Measurements from ENCODE around the gene CCL17. TPM values are rescaled to one million over a fixed set of nuclear protein-coding genes. Genes with fewer than 3 reads are reported as not detected.

Gene CCL17
- total RNA-seq, 1 experiment from 2014 or later = not detected

- Histone ChIP-seq H3K27me3 (replicated peaks; ENCODE audit: control insufficient read depth, insufficient read depth, low read length) (no peaks in the 10 kb centered on the region), H3K9me3 (no peaks in the 10 kb centered on the region), H3K36me3 (ENCODE audit: control insufficient read depth, insufficient read depth, low read length) (no peaks in the 10 kb centered on the region), H3K4me1 (peaks cover 14% of the 10 kb centered on the region), H3K4me3 (ENCODE audit: low read depth, low read length) (no peak overlapping the region)
- peak overlapping the region; percentile 5 for H3K4me3 Mint-ChIP-seq (ENCODE audit: unreplicated experiment)
- peaks cover 32% of the 10 kb centered on the region for H3K4me1 Mint-ChIP-seq (ENCODE audit: low read depth, unreplicated experiment)
- no peaks in the 10 kb centered on the region for H3K9me3 Mint-ChIP-seq (ENCODE audit: unreplicated experiment)
- peaks cover 6% of the 10 kb centered on the region for H3K36me3 Mint-ChIP-seq (ENCODE audit: insufficient read depth, unreplicated experiment)
- no peak overlapping the region for H3K27ac Mint-ChIP-seq (ENCODE audit: unreplicated experiment)
- no peaks in the 10 kb centered on the region for H3K27me3 Mint-ChIP-seq (ENCODE audit: insufficient read depth, unreplicated experiment)
- TF ChIP-seq CTCF (IDR thresholded peaks at IDR 0.05; ENCODE audit: insufficient read depth in 1 of 2, low read depth in 1 of 2, low read length in 1 of 2, severe bottlenecking in 1 of 2, unreplicated experiment in 1 of 2) = peak; percentile 59 to 97
- ChIA-PET CTCF (interaction anchor here (0.6 to 1.3 kb wide), 9 partner anchors 11 to 177 kb away, joined by 3 to 15 read pairs (median 4); partner anchors contain the start of genes ARL2BP, CIAPIN1 and COQ9), POLR2A (interaction anchor here (0.5 to 0.6 kb wide), 2 partner anchors 93 to 140 kb away, joined by 3 read pairs; no protein-coding TSS in a partner anchor)
- peak in 1 of 2 experiments; percentile 75 for DNase-seq
- intact Hi-C loops (cut with micrococcal nuclease; ENCODE audit: unreplicated experiment) = loop anchor here (1.0 kb wide), 2 partner anchors 118 to 122 kb away; no protein-coding TSS in a partner anchor
- BruUV-seq (replicated peaks) = no TSS peak
Observed at GRCh38 chr16:57422026-57422944, 17.7 kb downstream of the CCL17 start.

- no peaks in the 10 kb centered on the region for H3K9me3 Mint-ChIP-seq (ENCODE audit: unreplicated experiment)
- intact Hi-C loops (cut with micrococcal nuclease; ENCODE audit: unreplicated experiment) = no loop called here
Observed at GRCh38 chr16:57423152-57423551, 18.6 kb downstream of the CCL17 start.

More at GRCh38 chr16:57423152-57423551, 18.6 kb downstream of the CCL17 start:
- no TSS peak for BruUV-seq (replicated peaks)
- Mint-ChIP-seq H3K27ac (ENCODE audit: unreplicated experiment) (no peak overlapping the region), H3K4me1 (ENCODE audit: low read depth, unreplicated experiment) (peaks cover 24% of the 10 kb centered on the region), H3K4me3 (ENCODE audit: unreplicated experiment) (no peak overlapping the region), H3K36me3 (ENCODE audit: insufficient read depth, unreplicated experiment) (peaks cover 6% of the 10 kb centered on the region), H3K27me3 (ENCODE audit: insufficient read depth, unreplicated experiment) (no peaks in the 10 kb centered on the region)
- no peak for DNase-seq
- Histone ChIP-seq H3K36me3 (ENCODE audit: control insufficient read depth, insufficient read depth, low read length) (0 out of 2 replicates have a peak, but pooled peaks cover 2% of the 10 kb centered on the region), H3K9me3 (no peaks in the 10 kb centered on the region), H3K4me3 (ENCODE audit: low read depth, low read length) (no peak overlapping the region), H3K27me3 (replicated peaks; ENCODE audit: control insufficient read depth, insufficient read depth, low read length) (no peaks in the 10 kb centered on the region), H3K4me1 (peaks cover 8% of the 10 kb centered on the region)
- POLR2A ChIA-PET = interaction anchor here (0.5 to 0.6 kb wide), 2 partner anchors 94 to 141 kb away, joined by 3 read pairs; no protein-coding TSS in a partner anchor
- CTCF ChIA-PET = interaction anchor here (1.3 kb wide), 2 partner anchors 17 to 123 kb away, joined by 4 to 15 read pairs; no protein-coding TSS in a partner anchor
- TF ChIP-seq CTCF (IDR thresholded peaks at IDR 0.05; ENCODE audit: insufficient read depth in 1 of 2, low read depth in 1 of 2, low read length in 1 of 2, severe bottlenecking in 1 of 2, unreplicated experiment in 1 of 2) = no peak

All from Caco-2 (cell line).